Uterus (tissue), 2 donors: ENCODE data around the gene RAB22A.

Experiments
- POLR2A ChIP-seq, 2 donors: fragments of 450-650 bp; IDR thresholded peaks; one replicate each; pipeline ENCODE4 v1.6.1; 2016; ENCODE audit warnings: antibody characterized with exemption in 2 of 2, mild to moderate bottlenecking in 1 of 2, moderate library complexity in 1 of 2
- TF ChIP-seq, protein P1 (sequence below), 4 experiments: fragments of 200-600 bp in 2 of 4; fragments of 450-650 bp in 2 of 4; sonication (generic) in 2 of 4; IDR thresholded peaks; one replicate each; pipeline ENCODE4 v1.5.1; 2016 to 2019; ENCODE audit warnings: antibody characterized with exemption in 4 of 4, mild to moderate bottlenecking in 2 of 4, moderate library complexity in 1 of 4

DNA sequence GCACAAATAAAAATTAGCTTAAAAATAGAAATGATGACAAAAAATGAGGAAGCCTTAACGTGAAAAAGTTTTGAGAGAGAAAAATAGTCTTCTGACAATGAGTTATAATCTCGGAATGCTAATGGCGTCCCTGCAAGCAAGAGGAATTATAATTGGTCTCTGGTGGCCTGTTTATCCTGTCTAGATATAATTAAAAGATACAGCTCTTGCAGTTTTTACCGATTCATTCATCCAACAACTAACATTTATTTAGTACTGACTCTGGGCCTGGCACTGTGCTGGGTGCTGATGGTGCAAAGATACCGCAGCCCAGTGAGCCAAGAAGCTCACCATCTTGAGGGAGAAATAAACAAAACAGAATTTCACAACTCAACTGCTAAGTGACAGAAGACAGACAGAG lies 49.5 kb upstream of the RAB22A start:
- TF ChIP-seq, protein P1, sequence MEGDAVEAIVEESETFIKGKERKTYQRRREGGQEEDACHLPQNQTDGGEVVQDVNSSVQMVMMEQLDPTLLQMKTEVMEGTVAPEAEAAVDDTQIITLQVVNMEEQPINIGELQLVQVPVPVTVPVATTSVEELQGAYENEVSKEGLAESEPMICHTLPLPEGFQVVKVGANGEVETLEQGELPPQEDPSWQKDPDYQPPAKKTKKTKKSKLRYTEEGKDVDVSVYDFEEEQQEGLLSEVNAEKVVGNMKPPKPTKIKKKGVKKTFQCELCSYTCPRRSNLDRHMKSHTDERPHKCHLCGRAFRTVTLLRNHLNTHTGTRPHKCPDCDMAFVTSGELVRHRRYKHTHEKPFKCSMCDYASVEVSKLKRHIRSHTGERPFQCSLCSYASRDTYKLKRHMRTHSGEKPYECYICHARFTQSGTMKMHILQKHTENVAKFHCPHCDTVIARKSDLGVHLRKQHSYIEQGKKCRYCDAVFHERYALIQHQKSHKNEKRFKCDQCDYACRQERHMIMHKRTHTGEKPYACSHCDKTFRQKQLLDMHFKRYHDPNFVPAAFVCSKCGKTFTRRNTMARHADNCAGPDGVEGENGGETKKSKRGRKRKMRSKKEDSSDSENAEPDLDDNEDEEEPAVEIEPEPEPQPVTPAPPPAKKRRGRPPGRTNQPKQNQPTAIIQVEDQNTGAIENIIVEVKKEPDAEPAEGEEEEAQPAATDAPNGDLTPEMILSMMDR (IDR thresholded peaks at IDR 0.05), result no peak
- no peak for TF ChIP-seq POLR2A (IDR thresholded peaks at IDR 0.05)
